Measurements from ENCODE around the gene SNTG2.

GRCh38 chr2:1002350-1002749 lies 51.7 kb downstream of the SNTG2 start:
- TF ChIP-seq POLR2A (IDR thresholded peaks at IDR 0.05; ENCODE audit: insufficient read depth in 1 of 2, low read depth in 2 of 2, low read length in 2 of 2) = no peak
- no peak for TF ChIP-seq ZNF7 (CRISPR knock-in tag; IDR thresholded peaks at IDR 0.05)
- no peak for TF ChIP-seq ZNF670 (CRISPR knock-in tag; IDR thresholded peaks at IDR 0.05; ENCODE audit: borderline replicate concordance)
- no peak for TF ChIP-seq SMC3 (IDR thresholded peaks at IDR 0.05; ENCODE audit: low read length)
- no peak for TF ChIP-seq ZNF790 (CRISPR knock-in tag; IDR thresholded peaks at IDR 0.05; ENCODE audit: borderline replicate concordance)
